GM21619 (cell line): ENCODE measurements around the gene CXCL13.
"Not testable (repeated sequence)": the region's sequence is repeated elsewhere in the genome, so short reads cannot be mapped to it uniquely, and the experiment has no call there.

ENCODE experiments used
- ATAC-seq: cut with Tn5 transposase; IDR thresholded peaks from one replicate; pipeline ENCODE4 v1.9.1; 2021; ENCODE audit not compliant: unreplicated experiment

Gene CXCL13

GRCh38 chr4:77600521-77601451 is 4.8 kb upstream of the CXCL13 start:
- peak; percentile 55 for ATAC-seq

GRCh38 chr4:77601614-77602187 is 3.9 kb upstream of the CXCL13 start:
- ATAC-seq, result peak; percentile 55

- no peak for ATAC-seq
Observed at GRCh38 chr4:77613267-77613666, 7.6 kb downstream of the CXCL13 start.

- no peak for ATAC-seq
Observed at GRCh38 chr4:77615153-77615552, 9.5 kb downstream of the CXCL13 start.

- no peak for ATAC-seq
Observed at GRCh38 chr4:77617203-77617602, 11.6 kb downstream of the CXCL13 start.

GRCh38 chr4:77618383-77619241 is 13.0 kb downstream of the CXCL13 start:
- ATAC-seq, result peak; percentile 90

- ATAC-seq, result no peak
Observed at GRCh38 chr4:77619408-77619807, 13.8 kb downstream of the CXCL13 start.

GRCh38 chr4:77621254-77621653 is 15.6 kb downstream of the CXCL13 start:
- no peak for ATAC-seq

GRCh38 chr4:77623091-77623490 is 17.5 kb downstream of the CXCL13 start:
- ATAC-seq, result no peak

- no peak for ATAC-seq
Observed at GRCh38 chr4:77624213-77624612, 18.6 kb downstream of the CXCL13 start.

- ATAC-seq, result no peak
Observed at GRCh38 chr4:77625485-77625884, 19.9 kb downstream of the CXCL13 start.

GRCh38 chr4:77629885-77630284 is 24.3 kb downstream of the CXCL13 start:
- ATAC-seq, result peak; percentile 86

GRCh38 chr4:77631276-77631675 is 25.7 kb downstream of the CXCL13 start:
- no peak for ATAC-seq

- ATAC-seq, result no peak
Observed at GRCh38 chr4:77634132-77634785, 28.6 kb downstream of the CXCL13 start.

- ATAC-seq, result no peak
Observed at GRCh38 chr4:77635246-77635645, 29.6 kb downstream of the CXCL13 start.

GRCh38 chr4:77635876-77636275 is 30.3 kb downstream of the CXCL13 start:
- no peak for ATAC-seq

- ATAC-seq, result no peak
Observed at GRCh38 chr4:77636902-77637301, 31.3 kb downstream of the CXCL13 start.

- ATAC-seq, result not testable (repeated sequence)
Observed at GRCh38 chr4:77644069-77644468, 38.4 kb downstream of the CXCL13 start.

GRCh38 chr4:77650787-77651186 is 45.2 kb downstream of the CXCL13 start:
- no peak for ATAC-seq

- no peak for ATAC-seq
Observed at GRCh38 chr4:77651820-77652219, 46.2 kb downstream of the CXCL13 start.
